ENCODE results near the gene ELF4. TPM values are rescaled to one million over a fixed set of nuclear protein-coding genes. Genes with fewer than 3 reads are reported as not detected.

ELF4 gene
- total RNA-seq, 1 experiment from 2014 or later = 0.81 TPM

GRCh38 chrX:130121505-130121800 is 11.2 kb upstream of the ELF4 start:
- no peak overlapping the region for H3K4ac ChIP-seq (ENCODE audit: low read depth, low read length)
- H2BK12ac ChIP-seq (ENCODE audit: insufficient read length, low read depth, low read length) = no peak overlapping the region

More at GRCh38 chrX:130121505-130121800, 11.2 kb upstream of the ELF4 start:
- H2AK5ac ChIP-seq (ENCODE audit: insufficient read length, low read length) = no peak overlapping the region
- no peak overlapping the region for H4K8ac ChIP-seq (replicated peaks; ENCODE audit: insufficient read length, low read depth, low read length)
- H3K4me1 ChIP-seq (ENCODE audit: insufficient read depth, low read length) = no peaks in the 10 kb centered on the region; the same call in 1 of the 2 replicates
- H3K4me3 Mint-ChIP-seq = peak overlapping the region in 1 of 2 experiments; percentile 83; a peak in 3 of 5 replicates
- H2BK5ac ChIP-seq (ENCODE audit: insufficient read length, low read length) = no peak overlapping the region
- no peak overlapping the region for H4K91ac ChIP-seq (ENCODE audit: insufficient read length, low read depth, low read length)
- H3K18ac ChIP-seq (ENCODE audit: insufficient read length, low read depth, low read length) = no peak overlapping the region
- H3K9ac ChIP-seq (ENCODE audit: extremely low read depth, insufficient read length, low read length) = no peak overlapping the region
- no peak overlapping the region for H2AFZ ChIP-seq (ENCODE audit: low read length)
- no peak overlapping the region for H2BK120ac ChIP-seq (ENCODE audit: low read depth, low read length, poor library complexity, severe bottlenecking)
- no peaks in the 10 kb centered on the region for H3K79me2 ChIP-seq (ENCODE audit: insufficient read depth, low read length)
- H3K79me1 ChIP-seq (ENCODE audit: insufficient read depth, low read depth, low read length, poor library complexity, severe bottlenecking) = no peaks in the 10 kb centered on the region
- peak overlapping the region; percentile 14; the same call in 1 of the 2 replicates for H2BK15ac ChIP-seq (ENCODE audit: low read depth, low read length)
- peaks cover 0 to 10% (median 5%) of the 10 kb centered on the region in 3 experiments; a peak in 5 of 7 replicates for H3K36me3 Mint-ChIP-seq (ENCODE audit: insufficient read depth in 1 of 3, low read depth in 3 of 3)
- no peak overlapping the region for H3K14ac ChIP-seq (ENCODE audit: insufficient read depth, low read length)
- no peak for TF ChIP-seq CTCF (conservative IDR thresholded peaks at IDR 0.05)
- no peak overlapping the region for H3T11ph ChIP-seq (ENCODE audit: low read length)
- H3K27me3 Mint-ChIP-seq (ENCODE audit: low read depth) = peaks cover 43% of the 10 kb centered on the region
- no peak overlapping the region for H3K27ac Mint-ChIP-seq
- peaks cover 3% of the 10 kb centered on the region for H3K23me2 ChIP-seq (ENCODE audit: insufficient read length, low read depth, low read length, poor library complexity, severe bottlenecking)
- no peak overlapping the region for H4K5ac ChIP-seq (ENCODE audit: insufficient read length, low read depth, low read length)
- H3K4me1 Mint-ChIP-seq = peaks cover 4 to 16% of the 10 kb centered on the region in 2 experiments; a peak in 3 of 4 replicates
- no peak overlapping the region for H3K27ac ChIP-seq (ENCODE audit: insufficient read length, low read depth, low read length)
- peak overlapping the region; percentile 54 for H3K4me2 ChIP-seq (ENCODE audit: insufficient read depth, insufficient read length, low read length)
- no CpG with 5 or more reads among the region's 13 CpGs for WGBS (ENCODE audit: extremely low coverage, insufficient read length, low lambda C conversion rate)
- H4K20me1 ChIP-seq (ENCODE audit: control insufficient read depth, insufficient read depth, insufficient read length) = no peaks in the 10 kb centered on the region
- H3K27me3 ChIP-seq (ENCODE audit: insufficient read depth, low read length) = no peaks in the 10 kb centered on the region
- no peak overlapping the region for H2BK20ac ChIP-seq (ENCODE audit: low read depth, low read length, poor library complexity, severe bottlenecking)
- H3K23ac ChIP-seq (ENCODE audit: insufficient read length, low read depth, low read length) = no peak overlapping the region
- peaks cover 0 to 76% of the 10 kb centered on the region in 2 experiments; a peak in 2 of 5 replicates for H3K9me3 Mint-ChIP-seq
- peaks cover 12% of the 10 kb centered on the region for H3K9me3 ChIP-seq (ENCODE audit: control insufficient read depth, low read depth, low read length)
- no peak overlapping the region for H3K56ac ChIP-seq (ENCODE audit: insufficient read length, low read depth, low read length)
- no peak for DNase-seq

All from H9 (cell line).